Panc1 (cell line): Measurements from ENCODE around the gene CYFIP2. TPM values are rescaled to one million over a fixed set of nuclear protein-coding genes. Genes with fewer than 3 reads are reported as not detected.

Experiments used
- ATAC-seq: fragments of 200-7000 bp; cut with Tn5 transposase; 2 replicates; pipeline ENCODE4 v1.9.1; 2020; ENCODE audit warnings: mild to moderate bottlenecking, moderate library complexity
- BruUV-seq: library from RNA; stranded (reverse); fragments of 400-500 nt; replicated peaks from 2 replicates; lab custom pipeline; 2021; lab: Mats Ljungman, UMichigan
- CTCF ChIA-PET: fragments of 300-600 bp; sonication (Branson Sonifier 250); formaldehyde crosslinking; loops from one replicate; lab custom pipeline; 2022; ENCODE audit warnings: antibody characterized with exemption; lab: Charles Lee
- POLR2A ChIA-PET: fragments of 300-600 bp; sonication (Branson Sonifier 250); formaldehyde crosslinking; loops from one replicate; lab custom pipeline; 2022; ENCODE audit warnings: antibody characterized with exemption; lab: Charles Lee
- DNase-seq: peaks from one replicate; pipeline ENCODE4 v3.0.0-alpha.2; 2010; ENCODE audit warnings: low read depth, low spot score
- H3K27ac ChIP-seq: 2 replicates; pipeline ENCODE4 v1.5.1; 2011; ENCODE audit warnings: mild to moderate bottlenecking, low read length, inconsistent platforms
- H3K27me3 ChIP-seq: fragments of 200-500 bp; sonication (Bioruptor generic); 2 replicates; pipeline ENCODE4 v1.6.0; 2014; ENCODE audit warnings: low read length, inconsistent platforms; ENCODE audit not compliant: control insufficient read depth, insufficient read depth
- H3K36me3 ChIP-seq: fragments of 200-500 bp; sonication (Bioruptor generic); 2 replicates; pipeline ENCODE4 v1.5.1; 2014; ENCODE audit warnings: inconsistent platforms, mild to moderate bottlenecking, low read length, moderate library complexity; ENCODE audit not compliant: control insufficient read depth, insufficient read depth
- H3K4me1 ChIP-seq: 2 replicates; pipeline ENCODE4 v1.5.1; 2011; ENCODE audit warnings: inconsistent platforms, mild to moderate bottlenecking, low read length, moderate library complexity; ENCODE audit not compliant: control insufficient read depth, insufficient read depth
- H3K4me3 ChIP-seq, 2 experiments: 2 replicates each; pipeline ENCODE4 v1.5.1; 2011 to 2012; ENCODE audit warnings: low read depth in 2 of 2, low read length in 2 of 2, mild to moderate bottlenecking in 2 of 2, inconsistent platforms in 1 of 2, moderate library complexity in 1 of 2
- H3K9me3 ChIP-seq: fragments of 200-500 bp; sonication (Bioruptor generic); 2 replicates; pipeline ENCODE4 v1.5.1; 2014; ENCODE audit warnings: low read depth, mild to moderate bottlenecking, inconsistent platforms, low read length, moderate library complexity; ENCODE audit not compliant: control insufficient read depth, insufficient read depth
- CTCF ChIP-seq: fragments of 450-650 bp; IDR thresholded peaks from 2 replicates; pipeline ENCODE4 v1.5.1; 2017; ENCODE audit warnings: mild to moderate bottlenecking
- POLR2AphosphoS5 ChIP-seq: IDR thresholded peaks from 2 replicates; pipeline ENCODE4 v1.6.1; 2012; ENCODE audit warnings: mild to moderate bottlenecking, low read depth, low read length, moderate library complexity
- REST ChIP-seq, 2 experiments: IDR thresholded peaks; 2 replicates each; pipeline ENCODE4 v1.6.1; 2011 to 2012; ENCODE audit warnings: low read depth in 2 of 2, control low read depth in 1 of 2, low read length in 1 of 2, mild to moderate bottlenecking in 1 of 2, moderate library complexity in 1 of 2; ENCODE audit not compliant: insufficient read depth in 1 of 2
- SIN3A ChIP-seq: IDR thresholded peaks from 2 replicates; pipeline ENCODE4 v1.6.1; 2012; ENCODE audit warnings: low read depth, mild to moderate bottlenecking, low read length, moderate library complexity, borderline replicate concordance; ENCODE audit not compliant: insufficient read depth
- TCF7L2 ChIP-seq: IDR thresholded peaks from 2 replicates; pipeline ENCODE4 v1.6.1; 2011; ENCODE audit warnings: mild to moderate bottlenecking, low read depth, low read length, inconsistent platforms
- in situ Hi-C: cut with HindIII; loops from 2 replicates; pipeline ENCODE4 v1.10.0; 2016; ENCODE audit warnings: low sequenced_read_pairs, low pct_unique_long_range_greater_than_20kb
- intact Hi-C: fragments of 100-400 bp; cut with micrococcal nuclease; formaldehyde crosslinking; loops from one replicate; pipeline ENCODE4 v1.10.0; 2022; ENCODE audit not compliant: unreplicated experiment
- total RNA-seq: library from RNA; stranded (reverse); gene quantifications from one replicate; pipeline ENCODE4 v1.2.1, GENCODE V29; 2021; ENCODE audit not compliant: unreplicated experiment

Gene CYFIP2
- total RNA-seq, 1 experiment from 2014 or later, result 0.80 TPM

GRCh38 chr5:157366741-157367674 lies 101.1 kb downstream of the CYFIP2 start:
- Histone ChIP-seq H3K9me3 (no peaks in the 10 kb centered on the region), H3K27ac (no peak overlapping the region), H3K4me3 (no peak overlapping the region), H3K27me3 (peaks cover 7% of the 10 kb centered on the region), H3K36me3 (no peaks in the 10 kb centered on the region), H3K4me1 (no peaks in the 10 kb centered on the region)
- no TSS peak for BruUV-seq
- intact Hi-C loops, result no loop called here
- in situ Hi-C loops, result no loop called here
- TF ChIP-seq SIN3A, result no peak
- TF ChIP-seq REST (IDR thresholded peaks at IDR 0.05; ENCODE audit: insufficient read depth in 1 of 2, low read depth in 2 of 2, low read length in 1 of 2), result no peak
- no peak for TF ChIP-seq POLR2AphosphoS5
- TF ChIP-seq TCF7L2, result no peak
- TF ChIP-seq CTCF, result peak; percentile 39
- DNase-seq (no peak), ATAC-seq (no peak)
- POLR2A ChIA-PET, result no interaction called here
- CTCF ChIA-PET, result no interaction called here

GRCh38 chr5:157369507-157369906 lies 103.6 kb downstream of the CYFIP2 start:
- ChIA-PET CTCF (no interaction called here), POLR2A (interaction anchor here (0.5 kb wide), 1 partner anchor 53 kb away, joined by 3 read pairs; no protein-coding TSS in a partner anchor)
- H3K36me3 ChIP-seq, result no peaks in the 10 kb centered on the region
- ATAC-seq (no peak), DNase-seq (no peak)
- peaks cover 7% of the 10 kb centered on the region for H3K27me3 ChIP-seq
- H3K27ac ChIP-seq, result no peak overlapping the region
- intact Hi-C loops, result no loop called here
- in situ Hi-C loops, result no loop called here
- H3K4me1 ChIP-seq, result no peaks in the 10 kb centered on the region
- no TSS peak for BruUV-seq
- no peak overlapping the region for H3K4me3 ChIP-seq
- no peaks in the 10 kb centered on the region for H3K9me3 ChIP-seq
- TF ChIP-seq POLR2AphosphoS5, result no peak
- no peak for TF ChIP-seq CTCF
- no peak for TF ChIP-seq REST (IDR thresholded peaks at IDR 0.05; ENCODE audit: insufficient read depth in 1 of 2, low read depth in 2 of 2, low read length in 1 of 2)
- no peak for TF ChIP-seq TCF7L2
- no peak for TF ChIP-seq SIN3A
